ENCODE measurements around the gene JPH2. TPM values are rescaled to one million over a fixed set of nuclear protein-coding genes. Genes with fewer than 3 reads are reported as not detected.

JPH2 gene
- total and polyA plus RNA-seq, 9 donors: 0.48 to 27.4 (median 3.0) TPM

GRCh38 chr20:44182863-44183262 is 4.1 kb downstream of the JPH2 start:
- Histone ChIP-seq H3K4me3 (peak overlapping the region; percentile 44), H3K27ac (no peak overlapping the region), H3K9me3 (no peaks in the 10 kb centered on the region), H3K4me1 (ENCODE audit: insufficient read depth) (peaks cover 2% of the 10 kb centered on the region), H3K36me3 (no peaks in the 10 kb centered on the region), H3K27me3 (no peaks in the 10 kb centered on the region)
- WGBS, 3 donors: 84 to 86% (median 85%) methylated on average over 3 of the region's 3 CpGs
- intact Hi-C loops (cut with DNase I): loop anchor here in 1 of 4 donors (10.0 kb wide), 1 partner anchor 68 kb away; no protein-coding TSS in a partner anchor
- DNase-seq: no peak
- TF ChIP-seq EP300 (IDR thresholded peaks at IDR 0.05) (no peak), CTCF (IDR thresholded peaks at IDR 0.05) (no peak), POLR2A (IDR thresholded peaks at IDR 0.05) (no peak)

DNA sequence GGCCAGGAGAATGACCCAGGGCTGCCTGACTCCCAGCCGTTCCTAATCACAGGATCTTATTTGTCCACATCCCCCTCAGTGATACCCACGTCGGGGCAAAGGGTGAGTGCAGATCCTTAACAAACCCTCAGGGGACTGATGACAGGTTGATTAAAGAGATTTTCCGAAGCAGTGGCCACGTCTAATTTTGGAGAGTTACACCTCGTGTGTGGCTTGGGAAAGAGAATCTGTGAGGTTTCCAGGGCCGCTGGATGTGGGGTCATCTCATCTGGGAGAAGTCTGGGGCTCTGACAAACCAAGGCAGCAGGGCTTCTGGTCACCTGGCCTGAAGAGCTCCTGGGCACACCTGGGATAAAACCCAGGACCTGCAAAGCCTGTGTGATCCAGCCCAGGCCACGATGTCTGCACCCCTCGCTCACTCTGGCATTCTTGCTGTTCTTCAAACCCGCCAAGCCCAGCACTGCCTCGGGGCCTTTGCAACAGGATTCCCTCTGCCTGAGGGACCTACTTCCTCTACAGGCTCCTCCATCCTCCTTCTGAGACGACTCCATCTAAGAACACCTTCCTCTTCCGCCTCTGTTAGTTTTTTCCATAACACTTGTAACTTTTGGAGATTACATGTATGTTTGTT is 4.7 kb downstream of the JPH2 start:
- WGBS, 3 donors: 56 to 64% (median 59%) methylated on average over 12 to 13 of the region's 13 CpGs
- Histone ChIP-seq H3K36me3 (no peaks in the 10 kb centered on the region), H3K27ac (no peak overlapping the region), H3K4me3 (no peak overlapping the region), H3K27me3 (no peaks in the 10 kb centered on the region), H3K9me3 (no peaks in the 10 kb centered on the region), H3K4me1 (ENCODE audit: insufficient read depth) (peaks cover 2% of the 10 kb centered on the region)
- intact Hi-C loops (cut with DNase I): loop anchor here in 1 of 4 donors (10.0 kb wide), 1 partner anchor 67 kb away; no protein-coding TSS in a partner anchor
- TF ChIP-seq CTCF (IDR thresholded peaks at IDR 0.05): no peak
- no peak for TF ChIP-seq EP300 (IDR thresholded peaks at IDR 0.05)
- TF ChIP-seq POLR2A (IDR thresholded peaks at IDR 0.05): no peak
- DNase-seq: no peak

- no peak for DNase-seq
- no peak overlapping the region for H3K27ac ChIP-seq
- WGBS, 3 donors: 54 to 59% (median 55%) methylated on average over 11 of the region's 11 CpGs
Measured at GRCh38 chr20:44181611-44182010, 5.4 kb downstream of the JPH2 start.

DNA sequence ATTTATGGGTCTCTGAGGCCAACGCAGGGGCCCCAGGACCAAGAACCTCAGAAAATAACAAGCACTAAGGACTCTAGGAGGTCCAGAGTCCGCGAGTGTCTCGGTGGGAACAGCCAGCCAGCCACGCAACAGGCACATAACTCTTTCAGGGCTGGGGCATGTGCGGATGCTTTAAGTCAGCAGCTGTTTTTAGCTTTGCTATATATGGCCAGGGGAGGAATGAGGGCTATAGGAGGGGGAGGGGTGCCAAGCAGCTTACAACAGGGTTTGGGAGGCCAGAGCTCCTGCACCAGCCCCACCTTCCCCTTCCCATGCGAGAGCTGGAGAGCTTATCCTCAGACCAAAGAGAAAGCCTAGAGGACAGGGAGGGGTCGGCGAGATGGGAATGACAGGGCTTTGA is 6.2 kb downstream of the JPH2 start:
- peak in 1 of 5 donors; percentile 19 for DNase-seq
- Histone ChIP-seq H3K4me1 (ENCODE audit: insufficient read depth) (no peaks in the 10 kb centered on the region), H3K27me3 (no peaks in the 10 kb centered on the region), H3K9me3 (no peaks in the 10 kb centered on the region), H3K4me3 (peak overlapping the region; percentile 7), H3K27ac (no peak overlapping the region), H3K36me3 (no peaks in the 10 kb centered on the region)
- 18 to 25% (median 19%) methylated on average over 9 of the region's 9 CpGs for WGBS, 3 donors
- intact Hi-C loops (cut with DNase I): loop anchor here in 1 of 4 donors (10.0 kb wide), 1 partner anchor 66 kb away; no protein-coding TSS in a partner anchor
- TF ChIP-seq CTCF (IDR thresholded peaks at IDR 0.05): no peak
- no peak for TF ChIP-seq POLR2A (IDR thresholded peaks at IDR 0.05)
- no peak for TF ChIP-seq EP300 (IDR thresholded peaks at IDR 0.05)

More at GRCh38 chr20:44181611-44182010, 5.4 kb downstream of the JPH2 start:
- H3K4me1 ChIP-seq (ENCODE audit: insufficient read depth): peaks cover 1% of the 10 kb centered on the region
- H3K4me3 ChIP-seq: no peak overlapping the region
- H3K27me3 ChIP-seq: no peaks in the 10 kb centered on the region
- H3K9me3 ChIP-seq: no peaks in the 10 kb centered on the region
- intact Hi-C loops (cut with DNase I): loop anchor here in 1 of 4 donors (10.0 kb wide), 1 partner anchor 67 kb away; no protein-coding TSS in a partner anchor
- no peak for TF ChIP-seq EP300 (IDR thresholded peaks at IDR 0.05)
- TF ChIP-seq POLR2A (IDR thresholded peaks at IDR 0.05): no peak
- no peak for TF ChIP-seq CTCF (IDR thresholded peaks at IDR 0.05)
- H3K36me3 ChIP-seq: no peaks in the 10 kb centered on the region
